ENCODE measurements around the gene BMPER. TPM values are rescaled to one million over a fixed set of nuclear protein-coding genes. Genes with fewer than 3 reads are reported as not detected.

BMPER gene
- total and polyA plus RNA-seq, 3 experiments from 2014 or later = not detected

GRCh38 chr7:34104115-34104514 lies 198.8 kb downstream of the BMPER start:
- H3K4me1 ChIP-seq (ENCODE audit: insufficient read depth, low read length) = no peaks in the 10 kb centered on the region
- Mint-ChIP-seq H3K4me1 (no peaks in the 10 kb centered on the region), H3K36me3 (no peaks in the 10 kb centered on the region), H3K9me3 (peaks cover 0 to 7% (median 0%) of the 10 kb centered on the region in 5 donors), H3K4me3 (no peak overlapping the region), H3K27ac (no peak overlapping the region), H3K27me3 (peaks cover 0 to 3% of the 10 kb centered on the region in 2 donors)
- POLR2A ChIA-PET = no interaction called here
- no peak for DNase-seq
- no peaks in the 10 kb centered on the region for H3K36me3 ChIP-seq (ENCODE audit: insufficient read depth, low read length)
- H3K27ac ChIP-seq (ENCODE audit: low read depth, low read length) = no peak overlapping the region
- no peaks in the 10 kb centered on the region for H3K9me3 ChIP-seq (ENCODE audit: low read length)
- H3K27me3 ChIP-seq (ENCODE audit: insufficient read depth, low read length, poor library complexity, severe bottlenecking) = no peaks in the 10 kb centered on the region
- H3K4me3 ChIP-seq (ENCODE audit: low read length) = no peak overlapping the region
- CTCF ChIA-PET = no interaction called here

GRCh38 chr7:34104992-34105391 lies 199.7 kb downstream of the BMPER start:
- Histone ChIP-seq H3K36me3 (ENCODE audit: insufficient read depth, low read length) (no peaks in the 10 kb centered on the region), H3K4me3 (ENCODE audit: low read length) (no peak overlapping the region), H3K27ac (ENCODE audit: low read depth, low read length) (no peak overlapping the region), H3K4me1 (ENCODE audit: insufficient read depth, low read length) (no peaks in the 10 kb centered on the region), H3K27me3 (ENCODE audit: insufficient read depth, low read length, poor library complexity, severe bottlenecking) (no peaks in the 10 kb centered on the region), H3K9me3 (ENCODE audit: low read length) (no peaks in the 10 kb centered on the region)
- CTCF ChIA-PET = no interaction called here
- Mint-ChIP-seq H3K27me3 (peaks cover 0 to 3% of the 10 kb centered on the region in 2 donors), H3K4me1 (no peaks in the 10 kb centered on the region), H3K9me3 (peaks cover 0 to 7% (median 0%) of the 10 kb centered on the region in 5 donors), H3K36me3 (no peaks in the 10 kb centered on the region), H3K4me3 (no peak overlapping the region), H3K27ac (no peak overlapping the region)
- no peak for DNase-seq
- POLR2A ChIA-PET = no interaction called here

- H3K27me3 Mint-ChIP-seq = peaks cover 0 to 2% of the 10 kb centered on the region in 2 donors
- H3K27ac Mint-ChIP-seq = no peak overlapping the region
- DNase-seq = no peak
- H3K4me1 Mint-ChIP-seq = no peaks in the 10 kb centered on the region
- Histone ChIP-seq H3K4me1 (ENCODE audit: insufficient read depth, low read length) (no peaks in the 10 kb centered on the region), H3K4me3 (ENCODE audit: low read length) (no peak overlapping the region), H3K36me3 (ENCODE audit: insufficient read depth, low read length) (no peaks in the 10 kb centered on the region), H3K27me3 (ENCODE audit: insufficient read depth, low read length, poor library complexity, severe bottlenecking) (no peaks in the 10 kb centered on the region), H3K9me3 (ENCODE audit: low read length) (no peaks in the 10 kb centered on the region), H3K27ac (ENCODE audit: low read depth, low read length) (no peak overlapping the region)
- H3K4me3 Mint-ChIP-seq = no peak overlapping the region
- POLR2A ChIA-PET = no interaction called here
- CTCF ChIA-PET = no interaction called here
- no peaks in the 10 kb centered on the region for H3K36me3 Mint-ChIP-seq
- peaks cover 0 to 10% (median 0%) of the 10 kb centered on the region in 5 donors for H3K9me3 Mint-ChIP-seq
These were observed 201.9 kb downstream of the BMPER start for GRCh38 chr7:34107276-34107675.

GRCh38 chr7:34108165-34108564 lies 202.8 kb downstream of the BMPER start:
- Mint-ChIP-seq H3K27ac (no peak overlapping the region), H3K9me3 (peaks cover 0 to 10% (median 0%) of the 10 kb centered on the region in 5 donors), H3K4me3 (no peak overlapping the region), H3K4me1 (no peaks in the 10 kb centered on the region), H3K36me3 (no peaks in the 10 kb centered on the region), H3K27me3 (peaks cover 0 to 2% of the 10 kb centered on the region in 2 donors)
- CTCF ChIA-PET = no interaction called here
- no peaks in the 10 kb centered on the region for H3K9me3 ChIP-seq (ENCODE audit: low read length)
- no peak overlapping the region for H3K27ac ChIP-seq (ENCODE audit: low read depth, low read length)
- DNase-seq = no peak
- H3K27me3 ChIP-seq (ENCODE audit: insufficient read depth, low read length, poor library complexity, severe bottlenecking) = no peaks in the 10 kb centered on the region
- POLR2A ChIA-PET = no interaction called here
- no peak overlapping the region for H3K4me3 ChIP-seq (ENCODE audit: low read length)
- no peaks in the 10 kb centered on the region for H3K4me1 ChIP-seq (ENCODE audit: insufficient read depth, low read length)
- no peaks in the 10 kb centered on the region for H3K36me3 ChIP-seq (ENCODE audit: insufficient read depth, low read length)

GRCh38 chr7:34109936-34110780 lies 204.8 kb downstream of the BMPER start:
- Mint-ChIP-seq H3K4me3 (no peak overlapping the region), H3K4me1 (no peaks in the 10 kb centered on the region), H3K36me3 (no peaks in the 10 kb centered on the region), H3K27ac (no peak overlapping the region), H3K27me3 (peaks cover 0 to 2% of the 10 kb centered on the region in 2 donors), H3K9me3 (peaks cover 0 to 10% (median 5%) of the 10 kb centered on the region in 5 donors)
- Histone ChIP-seq H3K9me3 (ENCODE audit: low read length) (no peaks in the 10 kb centered on the region), H3K27me3 (ENCODE audit: insufficient read depth, low read length, poor library complexity, severe bottlenecking) (no peaks in the 10 kb centered on the region), H3K27ac (ENCODE audit: low read depth, low read length) (no peak overlapping the region), H3K4me1 (ENCODE audit: insufficient read depth, low read length) (no peaks in the 10 kb centered on the region), H3K4me3 (ENCODE audit: low read length) (no peak overlapping the region), H3K36me3 (ENCODE audit: insufficient read depth, low read length) (no peaks in the 10 kb centered on the region)
- no peak for DNase-seq
- ChIA-PET POLR2A (no interaction called here), CTCF (no interaction called here)

GRCh38 chr7:34111031-34111430 lies 205.7 kb downstream of the BMPER start:
- CTCF ChIA-PET = no interaction called here
- no peak overlapping the region for H3K4me3 ChIP-seq (ENCODE audit: low read length)
- no peak overlapping the region for H3K4me3 Mint-ChIP-seq

GRCh38 chr7:34115503-34115902 lies 210.2 kb downstream of the BMPER start:
- peaks cover 2 to 19% (median 10%) of the 10 kb centered on the region in 5 donors for H3K9me3 Mint-ChIP-seq
- H3K27ac Mint-ChIP-seq = no peak overlapping the region
- no peaks in the 10 kb centered on the region for H3K27me3 Mint-ChIP-seq
- Histone ChIP-seq H3K9me3 (ENCODE audit: low read length) (no peaks in the 10 kb centered on the region), H3K4me3 (ENCODE audit: low read length) (no peak overlapping the region), H3K36me3 (ENCODE audit: insufficient read depth, low read length) (no peaks in the 10 kb centered on the region), H3K27me3 (ENCODE audit: insufficient read depth, low read length, poor library complexity, severe bottlenecking) (no peaks in the 10 kb centered on the region), H3K4me1 (ENCODE audit: insufficient read depth, low read length) (no peaks in the 10 kb centered on the region), H3K27ac (ENCODE audit: low read depth, low read length) (no peak overlapping the region)
- CTCF ChIA-PET = no interaction called here
- POLR2A ChIA-PET = no interaction called here
- H3K4me1 Mint-ChIP-seq = no peaks in the 10 kb centered on the region
- DNase-seq = no peak
- H3K36me3 Mint-ChIP-seq = no peaks in the 10 kb centered on the region
- H3K4me3 Mint-ChIP-seq = no peak overlapping the region

More at GRCh38 chr7:34111031-34111430, 205.7 kb downstream of the BMPER start:
- H3K9me3 Mint-ChIP-seq = peaks cover 2 to 13% (median 7%) of the 10 kb centered on the region in 5 donors
- no peak overlapping the region for H3K27ac Mint-ChIP-seq
- H3K4me1 Mint-ChIP-seq = no peaks in the 10 kb centered on the region
- POLR2A ChIA-PET = no interaction called here
- Histone ChIP-seq H3K36me3 (ENCODE audit: insufficient read depth, low read length) (no peaks in the 10 kb centered on the region), H3K27ac (ENCODE audit: low read depth, low read length) (no peak overlapping the region), H3K27me3 (ENCODE audit: insufficient read depth, low read length, poor library complexity, severe bottlenecking) (no peaks in the 10 kb centered on the region), H3K9me3 (ENCODE audit: low read length) (no peaks in the 10 kb centered on the region), H3K4me1 (ENCODE audit: insufficient read depth, low read length) (no peaks in the 10 kb centered on the region)
- peaks cover 0 to 2% of the 10 kb centered on the region in 2 donors for H3K27me3 Mint-ChIP-seq
- H3K36me3 Mint-ChIP-seq = no peaks in the 10 kb centered on the region
- DNase-seq = no peak

GRCh38 chr7:34117573-34117972 lies 212.2 kb downstream of the BMPER start:
- Histone ChIP-seq H3K36me3 (ENCODE audit: insufficient read depth, low read length) (no peaks in the 10 kb centered on the region), H3K9me3 (ENCODE audit: low read length) (no peaks in the 10 kb centered on the region), H3K27me3 (ENCODE audit: insufficient read depth, low read length, poor library complexity, severe bottlenecking) (no peaks in the 10 kb centered on the region), H3K4me3 (ENCODE audit: low read length) (no peak overlapping the region), H3K27ac (ENCODE audit: low read depth, low read length) (no peak overlapping the region), H3K4me1 (ENCODE audit: insufficient read depth, low read length) (no peaks in the 10 kb centered on the region)
- peaks cover 2 to 20% (median 9%) of the 10 kb centered on the region in 5 donors for H3K9me3 Mint-ChIP-seq
- no peak overlapping the region for H3K4me3 Mint-ChIP-seq
- H3K27ac Mint-ChIP-seq = no peak overlapping the region
- CTCF ChIA-PET = no interaction called here
- no peaks in the 10 kb centered on the region for H3K36me3 Mint-ChIP-seq
- no peaks in the 10 kb centered on the region for H3K4me1 Mint-ChIP-seq
- H3K27me3 Mint-ChIP-seq = no peaks in the 10 kb centered on the region
- POLR2A ChIA-PET = no interaction called here
- DNase-seq = no peak
